ENCODE results near the gene NRARP. TPM values are rescaled to one million over a fixed set of nuclear protein-coding genes. Genes with fewer than 3 reads are reported as not detected.

Gene NRARP
- total and polyA plus RNA-seq, 2 of the 8 experiments (the other 6 are each of a cell fraction or from before 2014, with no cell fraction given): 32.5 to 37.2 TPM

DNA sequence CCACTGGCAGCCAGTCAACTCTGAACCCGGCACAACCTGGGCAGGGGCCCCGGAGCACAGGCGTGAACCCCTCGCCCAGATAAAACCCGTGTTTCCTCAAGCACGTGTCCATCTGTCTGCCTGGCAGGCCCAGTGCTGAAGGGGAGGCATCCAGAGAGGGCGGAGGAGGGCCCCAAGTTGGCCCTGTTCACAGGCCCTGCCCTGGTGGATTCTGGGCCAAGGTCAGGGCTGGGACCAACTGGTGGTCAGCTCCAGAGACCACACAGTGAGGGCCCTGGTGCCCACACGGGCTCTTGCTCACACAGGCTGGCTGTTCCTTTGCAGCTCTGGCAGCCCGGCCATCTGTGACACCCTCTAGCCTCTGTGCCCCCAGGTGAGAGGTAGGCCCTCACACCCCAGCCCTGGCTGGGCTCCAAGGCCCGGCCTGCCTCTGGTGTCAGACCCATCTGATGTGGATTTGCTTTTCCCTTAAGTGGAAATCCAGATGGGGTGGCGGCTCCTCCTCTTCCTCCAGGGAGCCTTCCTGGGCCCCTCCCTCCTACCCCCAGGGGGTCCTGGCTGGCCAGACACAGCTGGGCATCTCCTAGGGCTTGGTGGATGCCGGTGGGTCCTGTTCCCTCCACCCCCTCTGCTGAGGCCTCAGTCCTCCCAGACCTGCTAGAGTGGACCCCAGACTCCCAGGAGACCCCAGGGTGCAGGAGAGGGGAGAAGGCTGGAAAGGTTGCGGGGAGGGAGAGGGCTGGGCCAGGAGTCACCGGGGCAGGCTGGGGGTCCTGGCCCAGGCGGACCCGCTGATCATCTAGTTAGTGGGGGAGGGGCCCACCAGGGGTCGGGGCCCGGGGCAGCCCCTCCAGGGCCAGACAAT lies 51.5 kb downstream of the NRARP start:
- no peak for DNase-seq (ENCODE audit: low read depth in 1 of 2, low spot score in 2 of 2)
- H2BK12ac ChIP-seq (ENCODE audit: low read depth, low read length): no peak overlapping the region
- H2AK5ac ChIP-seq (ENCODE audit: low read depth, low read length): peak overlapping the region; percentile 82; the same call in 1 of the 2 replicates
- no peak overlapping the region for H3K23ac ChIP-seq (ENCODE audit: insufficient read length)
- H3K9me3 ChIP-seq (ENCODE audit: insufficient read depth in 2 of 2, low read depth in 1 of 2, low read length in 1 of 2): no peaks in the 10 kb centered on the region
- H3K27me3 ChIP-seq (replicated peaks in 1 of 4; ENCODE audit: control insufficient read depth in 3 of 4, extremely low read depth in 1 of 4, insufficient read depth in 3 of 4, low read length in 3 of 4): peaks cover 0 to 7% (median 0%) of the 10 kb centered on the region in 4 experiments; a peak in 3 of 7 replicates
- H2BK15ac ChIP-seq (ENCODE audit: low read length): no peak overlapping the region
- H4K8ac ChIP-seq (ENCODE audit: extremely low read depth, insufficient read depth, low read length): peak overlapping the region; percentile 46; the same call in 1 of the 2 replicates
- FAIRE-seq: no peak
- peaks cover 0 to 13% (median 9%) of the 10 kb centered on the region in 4 experiments; a peak in 5 of 7 replicates for H3K4me1 ChIP-seq (replicated peaks in 1 of 4; ENCODE audit: control insufficient read depth in 3 of 4, insufficient read depth in 4 of 4, low read length in 3 of 4)
- no peak overlapping the region for H2BK20ac ChIP-seq (ENCODE audit: low read length)
- H3K14ac ChIP-seq (ENCODE audit: insufficient read length): no peak overlapping the region
- no peak overlapping the region for H2BK5ac ChIP-seq (ENCODE audit: low read depth, low read length)
- H3K4ac ChIP-seq (replicated peaks; ENCODE audit: insufficient read length, low read depth, low read length): no peak overlapping the region
- H2BK120ac ChIP-seq (replicated peaks; ENCODE audit: low read depth, low read length): no peak overlapping the region
- ChIA-PET CTCF (ENCODE audit: partially characterized antibody) (interaction anchor here (0.7 to 1.4 kb wide), 4 partner anchors 10 to 58 kb away, joined by 3 to 4 read pairs (median 3); partner anchors contain the start of gene TOR4A), POLR2A (ENCODE audit: partially characterized antibody) (interaction anchor here (47.8 to 69.9 kb wide), 2 partner anchors 6 to 16 kb away, joined by 1462 read pairs; partner anchors contain the start of genes CYSRT1, NDOR1, NELFB and RNF208)
- no peak overlapping the region for H3K56ac ChIP-seq (replicated peaks; ENCODE audit: insufficient read length, low read depth, low read length)
- peaks cover 0 to under 1% of the 10 kb centered on the region in 2 experiments; a peak in 1 of 4 replicates for H3K79me2 ChIP-seq (ENCODE audit: control insufficient read depth in 1 of 2, insufficient read depth in 2 of 2, low read length in 2 of 2)
- H4K5ac ChIP-seq (ENCODE audit: insufficient read length, low read depth, low read length): no peak overlapping the region
- WGBS, 2 experiments (ENCODE audit: extremely low coverage in 1 of 2, insufficient coverage in 1 of 2, insufficient read length in 1 of 2, insufficient replicate concordance in 2 of 2, low coverage in 1 of 2, low lambda C conversion rate in 2 of 2, missing lambda C conversion rate in 1 of 2): 97% methylated on average over 13 of the region's 18 CpGs; no CpG with 5 or more reads in 1 of the 2 experiments
- H4K91ac ChIP-seq (replicated peaks; ENCODE audit: insufficient read length, low read length): no peak overlapping the region
- H3K79me1 ChIP-seq (ENCODE audit: low read depth, low read length): no peaks in the 10 kb centered on the region
- peak overlapping the region; percentile 48; the same call in 1 of the 2 replicates for H3K18ac ChIP-seq (ENCODE audit: extremely low read depth, low read length)
- TF ChIP-seq, protein P1, sequence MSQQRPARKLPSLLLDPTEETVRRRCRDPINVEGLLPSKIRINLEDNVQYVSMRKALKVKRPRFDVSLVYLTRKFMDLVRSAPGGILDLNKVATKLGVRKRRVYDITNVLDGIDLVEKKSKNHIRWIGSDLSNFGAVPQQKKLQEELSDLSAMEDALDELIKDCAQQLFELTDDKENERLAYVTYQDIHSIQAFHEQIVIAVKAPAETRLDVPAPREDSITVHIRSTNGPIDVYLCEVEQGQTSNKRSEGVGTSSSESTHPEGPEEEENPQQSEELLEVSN (IDR thresholded peaks at IDR 0.05): no peak
- TF ChIP-seq ZNF274 (IDR thresholded peaks at IDR 0.05; ENCODE audit: borderline replicate concordance, extremely low read depth, low read length) (no peak), KDM5A (IDR thresholded peaks at IDR 0.05; ENCODE audit: low read length) (no peak)
- peaks cover 0 to 1% of the 10 kb centered on the region in 2 experiments for H4K20me1 ChIP-seq (replicated peaks in 1 of 2; ENCODE audit: control insufficient read depth in 1 of 2, insufficient read depth in 2 of 2, low read length in 2 of 2)
- H3K36me3 ChIP-seq (ENCODE audit: control insufficient read depth in 2 of 4, insufficient read depth in 4 of 4, low read length in 3 of 4): no peaks in the 10 kb centered on the region
- H3K23me2 ChIP-seq (ENCODE audit: low read depth, low read length): peaks cover 9% of the 10 kb centered on the region; the same call in 1 of the 2 replicates
- H3K27ac ChIP-seq (ENCODE audit: low read depth, low read length): no peak overlapping the region
- H2AFZ ChIP-seq (ENCODE audit: low read length): no peak overlapping the region
- no peak overlapping the region for H3K4me2 ChIP-seq (ENCODE audit: insufficient read depth in 1 of 2, low read depth in 2 of 2, low read length in 2 of 2)
- H3K9ac ChIP-seq (replicated peaks in 1 of 4; ENCODE audit: extremely low read depth in 1 of 4, low read depth in 3 of 4, low read length in 3 of 4): no peak overlapping the region
- H3K4me3 ChIP-seq (ENCODE audit: extremely low read depth in 1 of 4, insufficient read depth in 2 of 4, low read depth in 3 of 4, low read length in 4 of 4): no peak overlapping the region
